Osteocyte (in vitro differentiated cells): ENCODE data around the gene SLAMF6. TPM values are rescaled to one million over a fixed set of nuclear protein-coding genes. Genes with fewer than 3 reads are reported as not detected.
"Not testable (repeated sequence)": the region's sequence is repeated elsewhere in the genome, so short reads cannot be mapped to it uniquely, and the experiment has no call there.

Experiments used
- DNase-seq: peaks from one replicate; pipeline ENCODE4 v3.0.0; 2021; ENCODE audit warnings: mixed read lengths; ENCODE audit not compliant: unreplicated experiment; ENCODE audit errors: extremely low spot score
- H3K27ac Mint-ChIP-seq: one replicate; pipeline ENCODE4 v1.8.0; 2021; ENCODE audit warnings: mild to moderate bottlenecking, mixed read lengths; ENCODE audit not compliant: unreplicated experiment
- H3K27me3 Mint-ChIP-seq: one replicate; pipeline ENCODE4 v1.8.0; 2021; ENCODE audit warnings: mixed read lengths; ENCODE audit not compliant: unreplicated experiment
- H3K36me3 Mint-ChIP-seq: one replicate; pipeline ENCODE4 v1.8.0; 2021; ENCODE audit warnings: mixed read lengths; ENCODE audit not compliant: unreplicated experiment
- H3K4me1 Mint-ChIP-seq: one replicate; pipeline ENCODE4 v1.8.0; 2021; ENCODE audit warnings: mixed read lengths; ENCODE audit not compliant: unreplicated experiment
- H3K4me3 Mint-ChIP-seq: one replicate; pipeline ENCODE4 v1.8.0; 2021; ENCODE audit warnings: mild to moderate bottlenecking, moderate library complexity, mixed read lengths; ENCODE audit not compliant: unreplicated experiment
- H3K9me3 Mint-ChIP-seq: one replicate; pipeline ENCODE4 v1.8.0; 2021; ENCODE audit warnings: mixed read lengths; ENCODE audit not compliant: unreplicated experiment
- CTCF ChIP-seq: fragments of 200-600 bp; sonication (generic); IDR thresholded peaks from 2 replicates; pipeline ENCODE4 v1.5.0; 2021; ENCODE audit warnings: antibody characterized with exemption, mild to moderate bottlenecking, moderate library complexity
- total RNA-seq: library from RNA; stranded (reverse); gene quantifications from 2 replicates; pipeline ENCODE4 v1.2.1, GENCODE V29; 2021

The SLAMF6 gene
- total RNA-seq, 1 donor from 2014 or later, result not detected

- H3K36me3 Mint-ChIP-seq, result no peaks in the 10 kb centered on the region
- H3K27ac Mint-ChIP-seq, result no peak overlapping the region
- H3K4me1 Mint-ChIP-seq, result no peaks in the 10 kb centered on the region
- no peak for DNase-seq
- TF ChIP-seq CTCF, result no peak
- peaks cover 3% of the 10 kb centered on the region for H3K9me3 Mint-ChIP-seq
- no peak overlapping the region for H3K4me3 Mint-ChIP-seq
- H3K27me3 Mint-ChIP-seq, result no peaks in the 10 kb centered on the region
Observed at GRCh38 chr1:160565564-160565963, 42.5 kb upstream of the SLAMF6 start.

GRCh38 chr1:160563230-160563629 is 40.2 kb upstream of the SLAMF6 start:
- not testable (repeated sequence) for DNase-seq, H3K36me3 Mint-ChIP-seq, H3K4me1 Mint-ChIP-seq, H3K27me3 Mint-ChIP-seq, H3K9me3 Mint-ChIP-seq, H3K27ac Mint-ChIP-seq, H3K4me3 Mint-ChIP-seq

- H3K27ac Mint-ChIP-seq, H3K27me3 Mint-ChIP-seq, H3K9me3 Mint-ChIP-seq, H3K4me3 Mint-ChIP-seq, H3K4me1 Mint-ChIP-seq, DNase-seq, H3K36me3 Mint-ChIP-seq: not testable (repeated sequence)
Observed at GRCh38 chr1:160562745-160563144, 39.7 kb upstream of the SLAMF6 start.

- Mint-ChIP-seq H3K36me3 (no peaks in the 10 kb centered on the region), H3K9me3 (peaks cover 3% of the 10 kb centered on the region), H3K27ac (no peak overlapping the region), H3K4me1 (no peaks in the 10 kb centered on the region), H3K4me3 (no peak overlapping the region), H3K27me3 (peaks cover 10% of the 10 kb centered on the region)
- no peak for TF ChIP-seq CTCF
- DNase-seq, result no peak
Observed at GRCh38 chr1:160560806-160561205, 37.8 kb upstream of the SLAMF6 start.

- no peak for DNase-seq
- Mint-ChIP-seq H3K9me3 (peaks cover 3% of the 10 kb centered on the region), H3K36me3 (no peaks in the 10 kb centered on the region), H3K27me3 (peaks cover 11% of the 10 kb centered on the region), H3K4me1 (no peaks in the 10 kb centered on the region), H3K27ac (no peak overlapping the region), H3K4me3 (no peak overlapping the region)
- no peak for TF ChIP-seq CTCF
Observed at GRCh38 chr1:160560045-160560705, 37.1 kb upstream of the SLAMF6 start.

GRCh38 chr1:160559437-160559836 is 36.4 kb upstream of the SLAMF6 start:
- peaks cover 11% of the 10 kb centered on the region for H3K27me3 Mint-ChIP-seq
- H3K27ac Mint-ChIP-seq, DNase-seq, H3K4me3 Mint-ChIP-seq, H3K36me3 Mint-ChIP-seq, H3K9me3 Mint-ChIP-seq, H3K4me1 Mint-ChIP-seq: not testable (repeated sequence)
